ENCODE results near the gene PEPD.

Gene PEPD

GRCh38 chr19:33383720-33384292 lies 137.8 kb downstream of the PEPD start:
- peaks cover 21% of the 10 kb centered on the region for H3K36me3 ChIP-seq (ENCODE audit: control insufficient read depth, insufficient read depth, low read length)

GRCh38 chr19:33382982-33383381 lies 138.6 kb downstream of the PEPD start:
- Histone ChIP-seq H3K4me3 (ENCODE audit: insufficient read depth, low read depth, low read length, poor library complexity, severe bottlenecking) (no peak overlapping the region), H3K36me3 (ENCODE audit: control insufficient read depth, insufficient read depth, low read length) (peaks cover 21% of the 10 kb centered on the region), H3K27me3 (replicated peaks; ENCODE audit: control insufficient read depth, insufficient read depth, low read length, poor library complexity, severe bottlenecking) (no peaks in the 10 kb centered on the region), H3K4me1 (ENCODE audit: control insufficient read depth, insufficient read depth, low read length, poor library complexity, severe bottlenecking) (no peaks in the 10 kb centered on the region), H3K27ac (ENCODE audit: insufficient read depth, low read length, poor library complexity, severe bottlenecking) (no peak overlapping the region), H3K9me3 (ENCODE audit: control insufficient read depth, low read length) (no peaks in the 10 kb centered on the region)
- DNase-seq: no peak

More at GRCh38 chr19:33383720-33384292, 137.8 kb downstream of the PEPD start:
- Histone ChIP-seq H3K4me1 (ENCODE audit: control insufficient read depth, insufficient read depth, low read length, poor library complexity, severe bottlenecking) (no peaks in the 10 kb centered on the region), H3K4me3 (ENCODE audit: insufficient read depth, low read depth, low read length, poor library complexity, severe bottlenecking) (no peak overlapping the region), H3K27ac (ENCODE audit: insufficient read depth, low read length, poor library complexity, severe bottlenecking) (no peak overlapping the region), H3K27me3 (replicated peaks; ENCODE audit: control insufficient read depth, insufficient read depth, low read length, poor library complexity, severe bottlenecking) (no peaks in the 10 kb centered on the region), H3K9me3 (ENCODE audit: control insufficient read depth, low read length) (no peaks in the 10 kb centered on the region)
- no peak for DNase-seq

GRCh38 chr19:33382006-33382405 lies 139.6 kb downstream of the PEPD start:
- Histone ChIP-seq H3K36me3 (ENCODE audit: control insufficient read depth, insufficient read depth, low read length) (peaks cover 14% of the 10 kb centered on the region), H3K9me3 (ENCODE audit: control insufficient read depth, low read length) (no peaks in the 10 kb centered on the region), H3K27me3 (replicated peaks; ENCODE audit: control insufficient read depth, insufficient read depth, low read length, poor library complexity, severe bottlenecking) (no peaks in the 10 kb centered on the region), H3K4me1 (ENCODE audit: control insufficient read depth, insufficient read depth, low read length, poor library complexity, severe bottlenecking) (no peaks in the 10 kb centered on the region), H3K27ac (ENCODE audit: insufficient read depth, low read length, poor library complexity, severe bottlenecking) (no peak overlapping the region), H3K4me3 (ENCODE audit: insufficient read depth, low read depth, low read length, poor library complexity, severe bottlenecking) (no peak overlapping the region)
- no peak for DNase-seq

- peaks cover 13% of the 10 kb centered on the region for H3K36me3 ChIP-seq (ENCODE audit: control insufficient read depth, insufficient read depth, low read length)
- no peaks in the 10 kb centered on the region for H3K27me3 ChIP-seq (replicated peaks; ENCODE audit: control insufficient read depth, insufficient read depth, low read length, poor library complexity, severe bottlenecking)
- H3K4me1 ChIP-seq (ENCODE audit: control insufficient read depth, insufficient read depth, low read length, poor library complexity, severe bottlenecking): no peaks in the 10 kb centered on the region
- no peak overlapping the region for H3K27ac ChIP-seq (ENCODE audit: insufficient read depth, low read length, poor library complexity, severe bottlenecking)
- no peak for DNase-seq
- no peak overlapping the region for H3K4me3 ChIP-seq (ENCODE audit: insufficient read depth, low read depth, low read length, poor library complexity, severe bottlenecking)
- H3K9me3 ChIP-seq (ENCODE audit: control insufficient read depth, low read length): no peaks in the 10 kb centered on the region
These were observed 140.5 kb downstream of the PEPD start for GRCh38 chr19:33381101-33381500.

DNA sequence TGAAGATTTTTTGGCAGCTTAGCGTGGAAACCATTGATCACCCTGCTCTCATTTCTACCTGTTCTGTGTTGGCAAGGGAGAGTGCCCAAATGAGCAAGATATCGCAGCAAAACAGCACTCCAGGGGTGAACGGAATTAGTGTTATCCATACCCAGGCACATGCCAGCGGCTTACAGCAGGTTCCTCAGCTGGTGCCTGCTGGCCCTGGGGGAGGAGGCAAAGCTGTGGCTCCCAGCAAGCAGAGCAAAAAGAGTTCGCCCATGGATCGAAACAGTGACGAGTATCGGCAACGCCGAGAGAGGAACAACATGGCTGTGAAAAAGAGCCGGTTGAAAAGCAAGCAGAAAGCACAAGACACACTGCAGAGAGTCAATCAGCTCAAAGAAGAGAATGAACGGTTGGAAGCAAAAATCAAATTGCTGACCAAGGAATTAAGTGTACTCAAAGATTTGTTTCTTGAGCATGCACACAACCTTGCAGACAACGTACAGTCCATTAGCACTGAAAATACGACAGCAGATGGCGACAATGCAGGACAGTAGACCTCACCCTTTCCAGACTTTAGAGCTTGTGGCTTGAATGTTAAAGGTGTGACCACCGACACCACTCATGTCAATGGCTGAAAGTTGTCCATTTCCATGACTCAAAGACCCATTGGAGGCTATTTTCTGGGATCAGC lies 142.3 kb downstream of the PEPD start:
- H3K9me3 ChIP-seq (ENCODE audit: control insufficient read depth, low read length): no peaks in the 10 kb centered on the region
- H3K36me3 ChIP-seq (ENCODE audit: control insufficient read depth, insufficient read depth, low read length): peaks cover 13% of the 10 kb centered on the region
- no peaks in the 10 kb centered on the region for H3K27me3 ChIP-seq (replicated peaks; ENCODE audit: control insufficient read depth, insufficient read depth, low read length, poor library complexity, severe bottlenecking)
- H3K4me1 ChIP-seq (ENCODE audit: control insufficient read depth, insufficient read depth, low read length, poor library complexity, severe bottlenecking): peaks cover 11% of the 10 kb centered on the region
- H3K4me3 ChIP-seq (ENCODE audit: insufficient read depth, low read depth, low read length, poor library complexity, severe bottlenecking): no peak overlapping the region
- no peak for DNase-seq
- no peak overlapping the region for H3K27ac ChIP-seq (ENCODE audit: insufficient read depth, low read length, poor library complexity, severe bottlenecking)

- Histone ChIP-seq H3K27ac (ENCODE audit: insufficient read depth, low read length, poor library complexity, severe bottlenecking) (no peak overlapping the region), H3K27me3 (replicated peaks; ENCODE audit: control insufficient read depth, insufficient read depth, low read length, poor library complexity, severe bottlenecking) (no peaks in the 10 kb centered on the region), H3K36me3 (ENCODE audit: control insufficient read depth, insufficient read depth, low read length) (peaks cover 13% of the 10 kb centered on the region), H3K4me1 (ENCODE audit: control insufficient read depth, insufficient read depth, low read length, poor library complexity, severe bottlenecking) (peaks cover 14% of the 10 kb centered on the region), H3K4me3 (ENCODE audit: insufficient read depth, low read depth, low read length, poor library complexity, severe bottlenecking) (no peak overlapping the region), H3K9me3 (ENCODE audit: control insufficient read depth, low read length) (no peaks in the 10 kb centered on the region)
- DNase-seq: no peak
These were observed 143.8 kb downstream of the PEPD start for GRCh38 chr19:33377586-33378475.

DNA sequence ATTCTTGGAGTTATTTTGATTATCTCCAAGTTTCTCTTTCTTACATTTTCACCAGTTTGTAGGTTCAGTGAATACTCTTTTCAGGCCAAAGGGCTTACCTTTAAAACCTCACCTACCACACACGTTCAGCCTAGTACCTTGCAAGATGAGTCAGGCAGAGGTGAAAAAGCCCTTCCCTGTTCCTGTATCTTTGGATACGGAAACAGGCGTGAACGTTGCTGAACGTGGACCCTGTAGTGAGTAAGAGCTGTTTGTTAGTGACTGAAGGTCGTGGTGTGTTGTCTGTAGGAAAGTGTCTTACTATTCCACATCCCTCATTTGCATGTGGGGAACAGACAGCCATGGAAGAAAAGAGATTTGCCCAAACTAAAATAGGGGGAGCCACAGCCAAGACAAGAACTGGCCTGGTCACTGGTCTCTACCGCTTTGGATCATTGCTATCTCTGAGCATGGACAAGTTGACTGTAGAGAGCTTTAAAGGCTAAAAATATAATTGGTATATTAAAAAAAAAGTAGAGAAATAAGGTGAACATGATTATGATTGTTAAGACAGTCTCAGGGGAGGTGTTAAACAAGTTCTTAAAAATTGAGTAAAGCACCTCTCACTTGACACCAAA lies 144.5 kb downstream of the PEPD start:
- Histone ChIP-seq H3K9me3 (ENCODE audit: control insufficient read depth, low read length) (no peaks in the 10 kb centered on the region), H3K27ac (ENCODE audit: insufficient read depth, low read length, poor library complexity, severe bottlenecking) (no peak overlapping the region), H3K27me3 (replicated peaks; ENCODE audit: control insufficient read depth, insufficient read depth, low read length, poor library complexity, severe bottlenecking) (no peaks in the 10 kb centered on the region), H3K4me3 (ENCODE audit: insufficient read depth, low read depth, low read length, poor library complexity, severe bottlenecking) (no peak overlapping the region), H3K4me1 (ENCODE audit: control insufficient read depth, insufficient read depth, low read length, poor library complexity, severe bottlenecking) (peaks cover 15% of the 10 kb centered on the region), H3K36me3 (ENCODE audit: control insufficient read depth, insufficient read depth, low read length) (peaks cover 13% of the 10 kb centered on the region)
- DNase-seq: no peak

DNA sequence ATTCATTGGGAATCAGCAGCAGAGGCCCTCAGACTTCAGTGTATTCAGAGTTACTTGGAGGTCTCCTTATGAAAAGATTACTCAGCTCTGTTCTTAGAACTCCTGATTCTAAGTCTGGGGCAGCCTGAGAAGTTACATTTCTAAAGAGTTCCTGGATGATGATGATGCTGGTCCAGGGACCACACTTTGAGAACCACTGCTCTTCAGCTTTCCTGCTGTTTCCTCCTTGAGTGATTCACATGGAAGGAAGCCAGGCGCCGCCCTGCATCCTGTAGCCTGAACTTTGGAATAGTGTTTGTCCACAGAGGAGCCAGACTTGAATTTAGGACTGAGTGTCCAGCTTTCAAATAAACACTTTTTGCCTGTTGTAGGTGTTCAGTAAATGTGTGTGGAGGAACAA lies 145.2 kb downstream of the PEPD start:
- Histone ChIP-seq H3K36me3 (ENCODE audit: control insufficient read depth, insufficient read depth, low read length) (peaks cover 13% of the 10 kb centered on the region), H3K27me3 (replicated peaks; ENCODE audit: control insufficient read depth, insufficient read depth, low read length, poor library complexity, severe bottlenecking) (no peaks in the 10 kb centered on the region), H3K9me3 (ENCODE audit: control insufficient read depth, low read length) (no peaks in the 10 kb centered on the region), H3K27ac (ENCODE audit: insufficient read depth, low read length, poor library complexity, severe bottlenecking) (no peak overlapping the region), H3K4me1 (ENCODE audit: control insufficient read depth, insufficient read depth, low read length, poor library complexity, severe bottlenecking) (peaks cover 15% of the 10 kb centered on the region), H3K4me3 (ENCODE audit: insufficient read depth, low read depth, low read length, poor library complexity, severe bottlenecking) (no peak overlapping the region)
- no peak for DNase-seq

- Histone ChIP-seq H3K9me3 (ENCODE audit: control insufficient read depth, low read length) (no peaks in the 10 kb centered on the region), H3K4me3 (ENCODE audit: insufficient read depth, low read depth, low read length, poor library complexity, severe bottlenecking) (no peak overlapping the region), H3K36me3 (ENCODE audit: control insufficient read depth, insufficient read depth, low read length) (peaks cover 9% of the 10 kb centered on the region), H3K27ac (ENCODE audit: insufficient read depth, low read length, poor library complexity, severe bottlenecking) (no peak overlapping the region), H3K4me1 (ENCODE audit: control insufficient read depth, insufficient read depth, low read length, poor library complexity, severe bottlenecking) (peaks cover 15% of the 10 kb centered on the region), H3K27me3 (replicated peaks; ENCODE audit: control insufficient read depth, insufficient read depth, low read length, poor library complexity, severe bottlenecking) (no peaks in the 10 kb centered on the region)
- no peak for DNase-seq
These were observed 145.8 kb downstream of the PEPD start for GRCh38 chr19:33375837-33376159.
